Neuronal stem cell (in vitro differentiated cells): ENCODE results near the gene HSD17B8.

ENCODE experiments used
- DNase-seq: peaks from one replicate; pipeline ENCODE4 v3.0.0-alpha.2; 2013; ENCODE audit warnings: low spot score
- H2AFZ ChIP-seq: one replicate; pipeline ENCODE4 v1.6.1; 2013; ENCODE audit warnings: mild to moderate bottlenecking, low read length, inconsistent platforms
- H2AK5ac ChIP-seq: 2 replicates; pipeline ENCODE4 v1.6.1; 2013; ENCODE audit warnings: low read depth, mild to moderate bottlenecking, inconsistent platforms, low read length, moderate library complexity, mixed read lengths
- H2BK120ac ChIP-seq: 2 replicates; pipeline ENCODE4 v1.6.1; 2013; ENCODE audit warnings: low read depth, mild to moderate bottlenecking, inconsistent platforms, low read length, moderate library complexity, mixed read lengths
- H2BK12ac ChIP-seq: one replicate; pipeline ENCODE4 v1.6.1; 2013; ENCODE audit warnings: low read length, inconsistent platforms
- H2BK15ac ChIP-seq: 2 replicates; pipeline ENCODE4 v1.6.1; 2013; ENCODE audit warnings: mild to moderate bottlenecking, low read length, inconsistent platforms, mixed read lengths
- H2BK5ac ChIP-seq: one replicate; pipeline ENCODE4 v1.6.1; 2013; ENCODE audit warnings: inconsistent platforms, mild to moderate bottlenecking, low read length, moderate library complexity
- H3K14ac ChIP-seq: one replicate; pipeline ENCODE4 v1.6.1; 2013; ENCODE audit warnings: low read length, inconsistent platforms
- H3K18ac ChIP-seq: 2 replicates; pipeline ENCODE4 v1.6.1; 2013; ENCODE audit warnings: low read length, inconsistent platforms
- H3K23ac ChIP-seq: 2 replicates; pipeline ENCODE4 v1.6.1; 2013; ENCODE audit warnings: low read depth, mild to moderate bottlenecking, mixed read lengths, low read length, inconsistent platforms; ENCODE audit not compliant: poor library complexity
- H3K27ac ChIP-seq: replicated peaks from 3 replicates; pipeline ENCODE4 v1.5.1; 2013; ENCODE audit warnings: low read length, inconsistent platforms
- H3K27me3 ChIP-seq, 3 experiments: 2 replicates each; pipeline ENCODE4 v1.6.1; 2013; ENCODE audit warnings: low read length in 3 of 3, mild to moderate bottlenecking in 2 of 3, inconsistent platforms in 1 of 3, low read depth in 1 of 3, mixed read lengths in 1 of 3, moderate library complexity in 1 of 3; ENCODE audit not compliant: control insufficient read depth in 3 of 3, insufficient read depth in 3 of 3
- H3K36me3 ChIP-seq, 2 donors: replicated peaks in 1 of 2; 2 replicates each; pipeline ENCODE4 v1.6.1; 2013; ENCODE audit warnings: low read length in 2 of 2; ENCODE audit not compliant: control insufficient read depth in 2 of 2, insufficient read depth in 2 of 2
- H3K4ac ChIP-seq: 2 replicates; pipeline ENCODE4 v1.6.1; 2013; ENCODE audit warnings: inconsistent platforms, mild to moderate bottlenecking, low read length, moderate library complexity
- H3K4me1 ChIP-seq, 2 donors: 1 replicate in 1 of 2; 2 replicates in 1 of 2; pipeline ENCODE4 v1.6.1; 2013; ENCODE audit warnings: low read length in 2 of 2, low read depth in 1 of 2; ENCODE audit not compliant: control insufficient read depth in 2 of 2, insufficient read depth in 1 of 2
- H3K4me2 ChIP-seq: one replicate; pipeline ENCODE4 v1.6.1; 2013; ENCODE audit warnings: mild to moderate bottlenecking, low read length, inconsistent platforms; ENCODE audit not compliant: insufficient read depth, poor library complexity, severe bottlenecking
- H3K4me3 ChIP-seq, 2 donors: 2 replicates each; pipeline ENCODE4 v1.5.1; 2013; ENCODE audit warnings: low read length in 2 of 2, mild to moderate bottlenecking in 2 of 2, inconsistent platforms in 1 of 2, moderate library complexity in 1 of 2
- H3K79me1 ChIP-seq: one replicate; pipeline ENCODE4 v1.6.1; 2013; ENCODE audit warnings: low read depth, mild to moderate bottlenecking, inconsistent platforms, low read length, moderate library complexity
- H3K9ac ChIP-seq: one replicate; pipeline ENCODE4 v1.6.1; 2013; ENCODE audit warnings: mild to moderate bottlenecking, low read depth, low read length, inconsistent platforms; ENCODE audit not compliant: poor library complexity
- H3K9me3 ChIP-seq, 2 donors: replicated peaks in 1 of 2; 2 replicates each; pipeline versions ENCODE3 to v1.6.1; 2013; ENCODE audit warnings: low read length in 2 of 2, mild to moderate bottlenecking in 2 of 2, inconsistent platforms in 1 of 2, low read depth in 1 of 2, mixed read lengths in 1 of 2, moderate library complexity in 1 of 2; ENCODE audit not compliant: control insufficient read depth in 2 of 2, insufficient read depth in 1 of 2
- H4K8ac ChIP-seq: one replicate; pipeline ENCODE4 v1.6.1; 2013; ENCODE audit warnings: low read depth, mild to moderate bottlenecking, inconsistent platforms, low read length, moderate library complexity
- H4K91ac ChIP-seq: one replicate; pipeline ENCODE4 v1.6.1; 2013; ENCODE audit warnings: low read length, low read depth, mild to moderate bottlenecking, inconsistent platforms; ENCODE audit not compliant: poor library complexity
- WGBS, 2 donors: extraction: QIAGEN DNeasy Blood & Tissue Kit; methylation state at CpG; one replicate each; pipeline ENCODE4 v1.1.7; 2013; ENCODE audit warnings: missing lambda C conversion rate in 2 of 2, mixed read lengths in 1 of 2; ENCODE audit not compliant: insufficient read length in 2 of 2, insufficient replicate concordance in 1 of 2; ENCODE audit errors: extremely low coverage in 2 of 2; 5-methylcytosine and 5-hydroxymethylcytosine counted together

The HSD17B8 gene

GRCh38 chr6:33208091-33208967 is 3.9 kb downstream of the HSD17B8 start, which contains the start of gene RING1:
Gene RING1, plus strand, starts transcription at chr6:33208500. Its CDS starts 323 bp downstream, at chr6:33208823.
- H3K4ac ChIP-seq, result peak within 1 kb of the TSS; percentile 80
- H4K91ac ChIP-seq, result peak within 1 kb of the TSS; percentile 82
- peak within 1 kb of the TSS; percentile 80 to 98 for H3K4me3 ChIP-seq
- peaks cover 22 to 47% of the 10 kb centered on the region in 2 donors for H3K36me3 ChIP-seq
- H2BK5ac ChIP-seq, result peak within 1 kb of the TSS; percentile 95
- peak within 1 kb of the TSS; percentile 79 for H3K27ac ChIP-seq
- H3K18ac ChIP-seq, result peak within 1 kb of the TSS; percentile 99
- H3K9ac ChIP-seq, result peak within 1 kb of the TSS; percentile 94
- peak within 1 kb of the TSS; percentile 95 for H2BK12ac ChIP-seq
- peaks cover 4% of the 10 kb centered on the region for H3K79me1 ChIP-seq
- no peaks in the 10 kb centered on the region for H3K9me3 ChIP-seq
- peak within 1 kb of the TSS; percentile 93 for H2BK120ac ChIP-seq
- peak within 1 kb of the TSS; percentile 84 for H3K4me2 ChIP-seq
- WGBS, 2 donors, result no CpG with 5 or more reads among the region's 86 CpGs
- peaks cover 29 to 52% of the 10 kb centered on the region in 2 donors for H3K4me1 ChIP-seq
- peak; percentile 78 for DNase-seq
- H3K14ac ChIP-seq, result peak within 1 kb of the TSS; percentile 86
- H2BK15ac ChIP-seq, result peak within 1 kb of the TSS; percentile 93
- peak within 1 kb of the TSS; percentile 99 for H3K23ac ChIP-seq
- H2AFZ ChIP-seq, result peak within 1 kb of the TSS; percentile 74
- H4K8ac ChIP-seq, result peak within 1 kb of the TSS; percentile 52
- no peaks in the 10 kb centered on the region for H3K27me3 ChIP-seq
- peak within 1 kb of the TSS; percentile 94 for H2AK5ac ChIP-seq

- Histone ChIP-seq H3K36me3 (peaks cover 16 to 38% of the 10 kb centered on the region in 2 donors), H2BK120ac (no peak overlapping the region), H3K9ac (no peak overlapping the region), H3K9me3 (no peaks in the 10 kb centered on the region), H3K4me3 (no peak overlapping the region), H4K91ac (no peak overlapping the region), H3K23ac (no peak overlapping the region), H4K8ac (no peak overlapping the region), H3K27me3 (peaks cover 0 to 13% (median 0%) of the 10 kb centered on the region in 3 experiments), H2BK15ac (no peak overlapping the region), H2BK12ac (no peak overlapping the region), H3K14ac (no peak overlapping the region), H2AK5ac (no peak overlapping the region), H2BK5ac (no peak overlapping the region), H3K4ac (no peak overlapping the region), H2AFZ (no peak overlapping the region), H3K4me2 (no peak overlapping the region), H3K18ac (no peak overlapping the region), H3K4me1 (peaks cover 30 to 57% of the 10 kb centered on the region in 2 donors), H3K27ac (no peak overlapping the region), H3K79me1 (peaks cover 4% of the 10 kb centered on the region)
- no CpG with 5 or more reads among the region's 10 CpGs for WGBS, 2 donors
- DNase-seq, result no peak
Observed at GRCh38 chr6:33209856-33210255, 5.4 kb downstream of the HSD17B8 start.

- no CpG with 5 or more reads among the region's 17 CpGs for WGBS, 2 donors
- H2BK5ac ChIP-seq, result no peak overlapping the region
- H3K27ac ChIP-seq, result no peak overlapping the region
- peaks cover 19 to 50% of the 10 kb centered on the region in 2 donors for H3K4me1 ChIP-seq
- no peak overlapping the region for H2AFZ ChIP-seq
- H2BK12ac ChIP-seq, result no peak overlapping the region
- DNase-seq, result no peak
- no peak overlapping the region for H3K23ac ChIP-seq
- no peak overlapping the region for H2AK5ac ChIP-seq
- H3K4ac ChIP-seq, result no peak overlapping the region
- H3K9me3 ChIP-seq, result no peaks in the 10 kb centered on the region
- no peak overlapping the region for H3K14ac ChIP-seq
- H2BK15ac ChIP-seq, result no peak overlapping the region
- H3K79me1 ChIP-seq, result peaks cover 4% of the 10 kb centered on the region
- no peak overlapping the region for H3K4me2 ChIP-seq
- no peak overlapping the region for H4K8ac ChIP-seq
- H3K4me3 ChIP-seq, result no peak overlapping the region
- no peak overlapping the region for H3K18ac ChIP-seq
- H4K91ac ChIP-seq, result no peak overlapping the region
- peaks cover 0 to 23% (median 0%) of the 10 kb centered on the region in 3 experiments for H3K27me3 ChIP-seq
- peaks cover 16 to 38% of the 10 kb centered on the region in 2 donors for H3K36me3 ChIP-seq
- no peak overlapping the region for H3K9ac ChIP-seq
- H2BK120ac ChIP-seq, result no peak overlapping the region
Observed at GRCh38 chr6:33211136-33211535, 6.7 kb downstream of the HSD17B8 start.
